GM19467 (cell line): Measurements from ENCODE around the gene BTBD10.

Experiments used
- ATAC-seq: cut with Tn5 transposase; IDR thresholded peaks from one replicate; pipeline ENCODE4 v1.9.1; 2021; ENCODE audit warnings: mild to moderate bottlenecking, moderate library complexity; ENCODE audit not compliant: unreplicated experiment

The BTBD10 gene

GRCh38 chr11:13462901-13463778 lies at the start of gene BTBD10:
BTBD10 (minus strand) TSS chr11:13463222; CDS start chr11:13445124, 18,098 bp downstream.
- peak; percentile 96 for ATAC-seq

- ATAC-seq: no peak
These were observed 40.4 kb upstream of the BTBD10 start for GRCh38 chr11:13503393-13503792.

GRCh38 chr11:13502492-13502891 lies 39.5 kb upstream of the BTBD10 start:
- no peak for ATAC-seq

DNA sequence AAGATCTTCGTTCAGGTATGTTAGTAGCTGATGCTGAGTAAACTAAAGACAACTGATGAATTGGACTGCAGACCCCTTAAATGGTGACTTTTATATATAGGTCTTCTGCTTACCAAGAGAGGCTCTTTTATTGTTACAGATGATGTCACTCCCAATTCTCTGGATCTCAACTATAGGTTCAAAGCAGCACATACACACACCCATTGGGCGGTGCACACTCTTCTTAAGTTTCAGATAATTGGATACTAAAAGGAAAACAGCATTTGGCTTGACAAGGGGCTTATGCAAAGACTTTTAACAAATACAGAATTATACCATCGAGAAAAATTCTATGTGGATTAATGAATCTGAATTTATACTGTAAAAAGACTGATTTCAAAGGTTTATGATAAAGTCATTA lies 32.9 kb upstream of the BTBD10 start, which contains the start of gene PTH:
TSS of gene PTH (minus strand) at position 69 of the 400 bp plus-strand sequence. CDS start 3,142 bp downstream, outside the sequence.
- no peak for ATAC-seq

GRCh38 chr11:13494051-13494450 lies 31.0 kb upstream of the BTBD10 start:
- no peak for ATAC-seq

GRCh38 chr11:13487661-13488030 lies 24.6 kb upstream of the BTBD10 start:
- no peak for ATAC-seq

DNA sequence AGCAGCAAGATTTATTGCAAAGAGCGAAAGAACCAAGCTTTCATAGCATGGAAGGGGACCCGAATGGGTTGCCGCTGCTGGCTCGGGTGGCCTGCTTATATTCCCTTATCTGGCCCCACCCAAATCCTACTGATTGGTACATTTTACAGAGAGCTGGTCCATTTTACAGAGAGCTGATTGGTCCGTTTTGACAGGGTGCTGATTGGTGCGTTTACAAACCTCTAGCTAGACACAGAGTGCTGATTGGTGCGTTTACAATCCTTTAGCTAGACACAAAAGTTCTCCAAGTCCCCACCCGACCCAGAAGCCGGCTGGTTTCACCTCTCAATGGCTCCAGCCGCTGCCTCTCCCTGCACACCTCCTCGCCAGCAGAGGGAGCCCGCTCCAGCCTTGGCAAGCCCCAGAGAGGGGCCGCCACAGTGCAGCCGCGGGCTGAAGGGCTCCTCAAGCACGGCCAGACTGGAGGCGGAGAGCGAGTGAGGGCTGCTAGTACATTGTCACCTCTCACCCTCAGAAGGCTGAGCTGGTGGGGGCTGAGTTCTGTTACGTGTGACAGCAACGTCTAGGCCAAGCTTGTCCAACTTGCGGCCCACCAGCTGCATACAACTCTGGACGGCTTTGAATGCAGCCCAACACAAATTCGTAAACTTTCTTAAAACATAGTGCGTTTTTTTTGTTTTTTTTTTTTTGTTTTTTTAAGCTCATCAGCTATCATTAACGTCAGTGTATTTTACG lies 24.1 kb upstream of the BTBD10 start:
- no peak for ATAC-seq

GRCh38 chr11:13480198-13480597 lies 17.2 kb upstream of the BTBD10 start:
- no peak for ATAC-seq

GRCh38 chr11:13479688-13480087 lies 16.7 kb upstream of the BTBD10 start:
- no peak for ATAC-seq

DNA sequence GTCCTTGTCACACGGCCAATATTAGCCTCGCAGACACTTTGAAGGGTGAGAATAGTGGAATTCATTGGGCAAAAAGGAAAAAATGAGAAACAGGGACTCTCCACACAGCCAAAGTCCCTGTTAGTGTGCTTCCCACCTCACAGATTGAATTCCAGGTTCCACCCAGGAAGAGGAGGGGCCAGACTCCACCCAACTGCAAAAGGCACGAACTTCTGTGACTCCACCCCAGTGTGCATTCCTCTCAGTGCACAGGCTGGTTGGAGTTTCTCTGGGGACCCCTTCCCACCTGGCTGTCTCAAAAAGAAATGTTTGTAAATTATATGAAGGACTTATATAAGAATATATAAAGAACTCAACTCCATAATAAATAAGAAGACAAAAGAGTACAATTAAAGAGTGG lies 12.1 kb upstream of the BTBD10 start:
- no peak for ATAC-seq

DNA sequence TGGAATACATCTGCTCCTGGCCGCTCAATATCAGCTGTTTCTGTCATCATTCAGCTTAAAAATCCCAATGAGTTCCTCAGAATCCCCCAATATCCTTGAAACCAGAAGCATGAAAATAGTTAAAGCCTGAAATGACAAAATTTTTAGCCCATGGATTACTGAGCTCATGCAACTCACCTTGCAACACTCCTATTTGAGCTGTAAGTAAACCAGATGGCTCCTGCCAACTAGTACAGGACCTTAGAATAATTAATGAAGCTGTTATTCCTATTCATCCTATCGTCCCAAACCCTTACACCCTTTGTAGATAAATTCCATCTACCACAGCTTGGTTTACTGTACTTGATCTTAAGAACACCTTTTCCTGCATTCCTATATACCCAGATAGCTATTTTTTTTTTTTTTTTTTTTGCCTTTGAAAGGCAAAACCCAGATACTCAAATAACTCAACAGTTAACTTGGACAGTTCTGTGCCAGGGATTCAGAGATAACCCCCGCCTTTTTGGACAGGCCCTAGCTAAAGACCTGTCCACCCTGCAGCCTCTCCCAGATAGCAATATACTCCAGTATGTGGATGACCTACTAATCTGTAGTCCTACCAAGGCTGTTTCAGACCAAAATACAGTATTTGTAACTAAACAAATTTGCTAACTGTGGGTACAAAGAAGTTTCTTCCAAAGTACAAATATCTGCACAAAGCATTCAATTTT lies 10.1 kb upstream of the BTBD10 start:
- no peak for ATAC-seq

GRCh38 chr11:13468750-13469149 lies 5.7 kb upstream of the BTBD10 start:
- ATAC-seq: no peak

GRCh38 chr11:13465909-13466371 lies 2.9 kb upstream of the BTBD10 start:
- no peak for ATAC-seq

DNA sequence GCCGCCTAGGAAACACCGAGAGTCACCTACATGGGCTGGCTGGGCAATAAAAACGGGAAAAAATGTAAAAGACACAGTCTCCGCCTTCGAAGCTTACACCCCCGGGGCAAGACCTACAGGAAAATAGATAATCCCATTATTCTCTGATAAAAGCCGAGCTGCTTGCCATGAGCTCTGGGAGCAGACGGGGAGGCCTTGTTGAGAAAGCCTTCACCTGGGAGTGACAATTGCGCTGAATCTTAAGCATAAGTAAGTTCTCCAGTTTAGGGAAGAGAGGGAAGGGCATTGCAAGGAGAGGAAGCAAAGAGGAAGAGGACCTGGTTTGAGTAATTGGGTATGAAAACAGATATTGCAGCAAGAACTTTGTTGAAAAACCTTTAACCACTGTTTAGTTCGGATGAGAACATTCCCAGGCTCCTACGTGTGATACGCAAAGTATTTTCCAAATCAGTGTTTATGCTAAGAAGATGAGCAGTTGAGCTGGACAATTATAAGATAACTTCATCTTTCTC lies 813 bp upstream of the BTBD10 start:
- no peak for ATAC-seq

DNA sequence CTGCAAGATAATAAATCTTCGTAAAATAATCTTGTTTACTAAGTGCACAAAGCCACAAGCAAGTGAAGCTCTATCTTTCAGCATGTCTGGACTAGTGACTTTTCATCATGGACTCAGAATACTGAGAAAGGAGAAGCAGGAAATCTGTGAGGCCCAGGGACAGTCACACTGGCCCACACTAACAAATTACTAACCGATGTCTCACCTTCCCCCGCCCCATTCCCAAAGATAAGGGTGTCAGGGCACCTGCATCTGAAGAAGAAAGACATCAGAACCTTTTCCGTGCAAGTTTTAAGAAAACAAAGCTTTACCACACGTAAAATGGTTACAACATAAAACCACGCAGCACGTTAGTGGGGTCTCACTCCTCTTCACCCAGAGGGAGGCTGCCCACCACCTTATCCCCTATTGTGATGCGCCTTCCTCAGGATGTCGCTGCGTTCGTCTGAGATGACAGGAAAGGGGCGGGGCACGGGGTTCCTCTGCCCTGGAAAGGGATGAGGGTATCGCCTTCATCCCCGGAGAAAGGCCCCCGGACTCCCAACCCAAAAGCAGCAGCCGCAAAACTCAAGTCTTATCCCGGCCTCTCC lies 616 bp downstream of the BTBD10 start:
- ATAC-seq: peak; percentile 40

- no peak for ATAC-seq
These were observed 1.7 kb downstream of the BTBD10 start for GRCh38 chr11:13461291-13461690.

DNA sequence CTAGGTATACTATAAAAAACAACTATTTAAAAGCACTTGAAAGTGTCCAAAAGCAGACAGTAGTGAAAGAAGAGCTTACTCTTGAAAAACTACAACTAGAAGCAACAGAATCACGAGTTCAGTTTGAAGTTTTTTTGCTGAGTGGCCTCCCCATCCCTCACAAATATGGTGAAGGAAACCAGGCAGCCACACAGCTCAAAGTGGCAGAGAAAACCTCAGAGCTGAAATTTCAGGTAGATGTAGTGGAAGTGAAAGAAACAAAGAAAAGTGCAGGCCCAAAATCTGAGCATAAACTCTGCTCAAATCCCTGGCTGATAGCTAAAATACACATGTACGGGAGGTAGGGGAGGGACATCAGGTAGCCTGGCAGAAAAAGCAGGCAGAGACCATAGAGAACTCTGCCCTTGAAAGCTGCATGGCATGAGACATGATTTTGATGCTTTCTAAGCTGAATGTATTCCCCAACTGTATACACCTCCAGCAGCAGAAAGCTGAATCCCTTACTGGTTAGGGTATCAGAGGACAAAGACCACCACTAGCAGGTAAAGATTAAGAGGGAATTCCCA lies 12.1 kb downstream of the BTBD10 start:
- ATAC-seq: no peak

DNA sequence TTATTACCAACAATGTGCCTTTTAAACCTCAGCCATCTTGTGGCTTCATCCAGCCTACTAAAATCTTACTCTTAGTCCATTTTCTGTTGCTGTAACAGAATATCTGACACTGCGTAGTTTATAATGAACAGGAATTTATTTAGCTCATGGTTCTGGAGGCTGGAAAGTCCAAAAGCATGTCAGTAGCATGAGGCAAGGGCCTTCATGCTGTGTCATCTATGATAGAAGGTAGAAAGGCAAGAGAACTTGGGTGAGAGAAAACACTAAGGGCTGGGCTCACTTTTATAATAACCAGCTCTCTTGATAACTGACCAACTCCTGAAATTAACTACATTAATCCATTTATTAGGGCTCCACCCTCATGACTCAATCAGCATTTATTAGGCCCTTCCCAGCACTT lies 13.5 kb downstream of the BTBD10 start:
- no peak for ATAC-seq

- ATAC-seq: no peak
These were observed 14.1 kb downstream of the BTBD10 start for GRCh38 chr11:13448876-13449275.

DNA sequence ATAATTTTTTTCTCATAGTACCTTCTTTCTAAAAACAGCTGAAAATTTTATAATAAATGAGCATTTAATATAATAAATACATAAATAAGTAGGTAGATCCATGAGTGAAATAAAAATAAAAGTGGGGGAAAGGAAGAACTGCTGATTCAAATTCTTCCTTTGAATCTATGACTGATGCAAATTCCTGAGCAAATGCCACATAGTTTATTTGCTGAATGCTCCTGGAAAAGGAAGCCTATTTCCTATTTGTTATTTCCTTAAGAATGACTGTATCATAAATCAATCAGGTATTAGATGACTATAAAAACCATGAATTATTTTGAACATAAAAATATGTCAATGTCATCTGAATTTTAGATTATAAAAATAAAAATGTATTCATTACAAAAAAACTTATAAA lies 16.6 kb downstream of the BTBD10 start:
- ATAC-seq: no peak
